Activated T-helper 9 cell treated with anti-CD3 and anti-CD28 coated beads, Interleukin-2, amount 50 U/mL, for 16 hours (primary cell): ENCODE measurements around the gene SELENOO.
"Not testable (repeated sequence)": the region's sequence is repeated elsewhere in the genome, so short reads cannot be mapped to it uniquely, and the experiment has no call there.

Experiments used
- DNase-seq: peaks from one replicate; pipeline ENCODE4 v3.0.0-alpha.2; 2020; ENCODE audit warnings: low read depth

Gene SELENOO

GRCh38 chr22:50201191-50202129, 649 bp downstream of the SELENOO start:
- DNase-seq, result no peak

- DNase-seq, result no peak
Measured at GRCh38 chr22:50202130-50202666, 1.4 kb downstream of the SELENOO start.

DNA sequence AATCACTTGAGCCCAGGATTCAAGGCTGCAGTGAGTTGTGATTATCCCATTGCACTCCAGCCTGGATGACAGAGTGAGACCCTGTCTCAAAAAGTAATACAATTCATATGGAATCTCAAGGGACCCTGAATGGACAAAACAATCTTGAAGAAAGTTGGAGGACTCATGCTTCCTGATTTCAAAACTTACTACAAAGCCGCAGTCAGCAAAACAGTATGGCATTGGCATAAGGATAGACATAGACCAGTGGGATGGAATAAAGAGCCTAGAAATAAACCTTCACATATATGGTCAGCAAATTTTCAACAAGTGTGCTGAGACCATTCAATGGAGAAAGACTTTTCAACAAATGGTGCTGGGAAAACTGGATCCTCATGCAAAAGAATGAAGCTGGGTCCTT, 2.5 kb downstream of the SELENOO start:
- DNase-seq, result no peak

DNA sequence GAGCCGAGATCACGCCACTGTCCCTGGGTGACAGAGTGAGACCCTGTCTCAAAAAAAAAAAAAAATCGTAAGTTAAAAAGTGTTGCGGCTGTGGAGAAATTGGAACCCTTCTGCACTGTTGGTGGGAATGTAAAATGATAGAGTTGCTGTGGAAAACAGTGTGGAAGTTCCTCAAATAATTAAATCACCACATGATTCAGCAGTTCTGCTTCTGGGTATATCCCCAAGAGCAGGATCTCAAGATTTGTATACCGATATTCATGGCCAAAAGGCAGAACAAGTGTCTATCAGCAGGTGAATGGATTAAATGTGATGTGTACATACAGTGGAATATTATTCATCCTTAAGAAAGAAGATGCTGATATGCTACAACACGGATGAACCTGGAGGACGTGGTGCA, 3.8 kb downstream of the SELENOO start:
- no peak for DNase-seq

- not testable (repeated sequence) for DNase-seq
Measured at GRCh38 chr22:50204998-50205397, 4.2 kb downstream of the SELENOO start.

GRCh38 chr22:50205781-50206569, 5.2 kb downstream of the SELENOO start:
- DNase-seq, result no peak

DNA sequence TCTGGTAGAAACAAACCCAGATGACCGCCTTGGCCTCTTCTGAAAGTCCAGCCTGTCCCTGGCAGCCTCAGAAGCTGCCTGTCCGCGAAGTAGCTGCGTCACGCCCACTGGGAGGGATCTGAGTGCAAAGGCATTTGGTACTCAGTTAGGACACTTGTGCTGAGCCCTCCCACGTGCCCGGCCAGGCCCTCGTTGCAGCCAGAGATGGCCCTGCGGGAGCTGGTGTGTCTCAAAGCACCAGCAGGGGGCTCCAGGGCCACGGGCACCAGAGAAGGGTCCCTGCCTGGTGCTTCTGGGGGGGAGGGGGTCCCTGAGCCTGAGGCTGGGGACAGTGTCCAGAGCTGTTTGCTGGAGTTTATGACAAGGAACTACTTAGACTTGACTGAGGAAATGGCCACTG, 5.8 kb downstream of the SELENOO start:
- no peak for DNase-seq

DNA sequence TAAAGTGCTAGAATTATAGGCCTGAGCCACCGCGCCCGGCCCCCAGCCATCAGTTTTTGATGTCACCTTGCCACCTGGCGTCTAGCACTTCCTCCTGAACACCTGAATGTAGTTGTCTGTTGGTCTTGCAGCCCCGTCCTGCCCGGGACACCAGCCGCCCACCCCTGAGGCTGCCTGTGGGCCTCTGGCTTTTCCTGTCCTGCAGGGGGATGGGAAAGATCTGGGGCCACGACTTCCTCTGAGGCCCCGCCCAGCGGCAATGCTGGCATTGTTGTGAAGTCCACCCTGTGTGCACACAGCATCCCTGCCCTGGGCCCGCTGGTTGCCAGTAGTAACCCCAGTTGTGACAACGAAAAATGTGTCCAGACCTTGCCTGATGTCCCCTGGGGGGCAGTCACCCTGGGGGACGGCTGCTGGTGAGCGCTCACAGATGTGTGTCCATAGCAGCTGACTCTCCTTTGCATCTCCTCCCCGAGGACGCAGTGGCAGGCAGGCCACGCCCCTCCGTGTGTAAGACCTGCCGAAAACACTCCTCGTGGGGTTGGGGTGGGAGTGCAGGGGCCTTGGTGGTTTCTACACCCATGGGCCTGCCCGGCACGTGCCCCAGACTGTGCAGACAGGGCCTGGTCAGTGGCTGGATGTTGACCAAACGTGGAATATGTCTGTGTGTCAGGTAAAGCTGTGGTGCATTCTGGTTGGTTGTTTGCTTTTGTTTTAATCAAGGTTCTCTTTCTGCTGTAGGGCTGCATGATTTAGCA, 6.8 kb downstream of the SELENOO start:
- no peak for DNase-seq

GRCh38 chr22:50208430-50208938, 7.7 kb downstream of the SELENOO start:
- DNase-seq, result no peak

DNA sequence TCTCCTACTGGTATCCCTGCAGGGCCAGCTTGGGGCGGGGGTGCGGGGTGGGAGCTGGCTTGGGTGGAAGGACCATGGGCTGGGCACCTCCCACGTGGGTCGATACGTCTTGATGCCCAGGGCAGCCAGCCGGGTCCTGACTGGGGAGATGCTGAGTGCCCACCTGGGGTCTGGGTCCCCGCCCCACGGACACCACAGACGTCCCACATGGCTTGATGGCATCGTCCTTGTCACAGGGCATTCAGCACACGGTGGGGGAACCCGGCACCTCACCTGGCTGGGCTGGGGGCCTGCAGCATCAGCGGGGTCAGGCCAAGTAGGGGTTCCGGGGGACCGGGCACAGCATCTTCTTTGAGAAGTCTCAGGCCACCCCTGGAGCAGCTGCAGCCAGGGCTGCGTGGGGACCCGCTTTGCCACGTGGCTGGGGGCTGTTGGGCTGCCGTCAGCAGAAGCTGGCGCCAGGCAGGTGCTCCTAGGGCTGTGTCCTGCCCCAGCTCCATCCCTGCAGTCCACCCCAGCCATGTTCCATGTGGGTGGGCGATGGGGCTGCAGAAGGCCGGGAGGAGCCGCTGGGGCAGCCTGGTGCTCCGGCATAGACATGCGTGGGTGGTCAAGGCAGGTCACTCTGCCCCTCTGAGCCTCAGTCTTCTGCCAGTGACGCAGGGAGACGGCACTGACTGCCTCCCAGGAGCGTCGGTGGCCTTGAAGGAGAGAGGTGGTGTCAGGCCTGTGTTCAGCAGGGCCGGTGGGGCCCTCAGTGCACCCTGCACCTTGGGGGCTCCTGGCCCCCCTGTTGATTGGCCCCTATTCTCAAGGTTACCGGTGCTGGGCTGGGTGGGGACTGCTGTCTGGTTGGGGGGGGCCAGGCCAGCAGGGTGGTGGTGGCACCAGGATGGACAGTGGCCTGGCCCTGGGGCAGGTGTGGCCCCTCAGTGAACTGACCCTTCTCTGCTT, 8.4 kb downstream of the SELENOO start:
- no peak for DNase-seq

DNA sequence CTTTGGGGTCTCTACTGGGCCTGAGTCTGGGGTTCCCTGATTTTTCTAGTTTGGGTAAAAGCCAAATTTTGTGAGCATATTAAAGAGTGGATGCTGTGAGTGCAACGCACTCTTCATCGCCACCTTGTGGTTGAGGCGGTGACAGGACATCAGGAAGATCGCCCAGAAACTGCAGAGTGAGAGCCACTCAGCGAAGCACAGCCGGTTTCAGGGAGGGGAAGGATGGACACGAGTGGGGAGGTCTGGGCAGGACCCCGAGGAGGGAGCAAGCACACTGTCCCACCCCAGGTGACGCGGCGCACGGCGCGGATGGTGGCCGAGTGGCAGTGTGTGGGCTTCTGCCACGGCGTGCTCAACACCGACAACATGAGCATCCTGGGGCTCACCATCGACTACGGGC, 9.1 kb downstream of the SELENOO start:
- peak; percentile 42 for DNase-seq

GRCh38 chr22:50210378-50211139, 9.7 kb downstream of the SELENOO start:
- DNase-seq, result no peak

DNA sequence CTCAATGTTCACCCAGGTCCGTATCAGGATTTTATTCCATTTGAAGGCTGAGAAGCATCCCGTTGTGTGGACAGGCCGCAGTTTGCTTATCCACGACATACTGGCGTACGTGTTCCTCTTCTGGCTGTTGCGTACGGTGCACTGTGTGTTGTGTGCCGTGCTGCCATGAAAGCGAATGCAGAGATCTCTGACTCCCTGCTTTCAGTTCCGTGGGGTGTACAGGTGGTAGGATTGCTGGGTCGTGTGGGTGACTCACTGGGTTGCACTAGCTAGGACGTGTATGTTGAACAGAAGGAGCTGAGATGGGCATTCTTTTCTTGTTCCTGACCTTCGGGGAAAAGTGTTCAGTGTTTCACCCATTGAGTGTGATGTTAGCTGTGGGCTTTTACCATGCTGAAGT, 10.3 kb downstream of the SELENOO start:
- no peak for DNase-seq

DNA sequence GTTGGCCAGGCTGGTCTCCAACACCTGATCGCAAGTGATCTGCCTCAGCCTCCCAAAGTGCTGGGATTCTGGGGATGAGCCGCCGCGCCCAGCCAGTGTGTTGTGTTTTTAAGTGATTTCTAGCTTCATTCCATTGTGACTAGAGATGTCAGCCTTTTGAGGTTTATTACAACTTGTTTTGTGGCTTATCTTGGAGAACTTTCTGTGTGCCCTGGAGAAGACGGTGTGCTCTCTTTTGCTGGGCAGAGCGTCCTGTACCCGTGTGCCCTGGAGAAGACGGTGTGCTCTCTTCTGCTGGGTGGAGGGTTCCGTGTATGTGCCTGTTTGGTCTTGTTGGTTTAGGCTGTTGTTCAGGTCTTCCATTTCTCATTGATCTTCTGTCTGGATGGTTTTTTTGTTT, 12.5 kb downstream of the SELENOO start:
- DNase-seq, result no peak

GRCh38 chr22:50215297-50216054, 14.7 kb downstream of the SELENOO start:
- no peak for DNase-seq

DNA sequence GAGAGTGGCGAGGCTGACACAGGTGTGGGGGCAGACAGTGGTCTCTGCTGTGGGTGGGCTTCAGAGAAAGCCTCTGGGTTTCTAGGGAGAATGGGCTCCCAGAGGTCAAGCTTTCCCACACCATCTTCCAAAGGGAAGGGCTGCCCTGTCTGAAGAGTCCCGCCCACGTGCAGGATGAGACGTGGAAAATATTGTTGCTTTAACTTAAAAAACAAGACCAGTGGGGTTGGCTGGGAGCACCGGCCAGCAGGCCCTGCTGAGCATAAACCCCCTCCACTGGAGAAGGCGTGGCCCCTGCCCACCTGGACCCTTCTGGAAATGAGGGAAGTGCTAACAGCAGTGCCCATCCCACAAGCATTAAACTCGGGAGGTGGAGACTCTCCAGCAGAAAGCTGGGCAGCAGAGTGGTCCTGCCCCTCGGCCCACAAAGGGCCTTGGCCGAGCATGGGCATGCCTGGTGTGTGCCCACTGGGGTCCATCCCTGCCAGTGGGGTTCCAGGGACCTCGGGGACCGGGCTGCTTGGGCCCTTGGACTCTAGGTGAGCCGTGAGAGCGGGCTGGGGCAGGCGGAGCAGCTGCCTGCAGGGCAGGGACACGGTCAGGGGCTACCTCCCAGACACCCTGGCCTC, 15.4 kb downstream of the SELENOO start:
- DNase-seq, result no peak

- no peak for DNase-seq
Measured at GRCh38 chr22:50216684-50217520, 16.1 kb downstream of the SELENOO start.
